Nephron (organoid): ENCODE results near the gene UBAC2.
"Not testable (repeated sequence)": the region's sequence is repeated elsewhere in the genome, so short reads cannot be mapped to it uniquely, and the experiment has no call there.

ENCODE experiments used
- H3K27ac Mint-ChIP-seq, 3 experiments: 2 replicates each; pipeline ENCODE4 v1.8.0; 2020; ENCODE audit warnings: mixed read lengths in 3 of 3, mild to moderate bottlenecking in 2 of 3, moderate library complexity in 1 of 3
- H3K27me3 Mint-ChIP-seq: 2 replicates; pipeline ENCODE4 v1.8.0; 2021; ENCODE audit warnings: low read depth, mild to moderate bottlenecking, moderate library complexity, mixed read lengths
- H3K36me3 Mint-ChIP-seq: 2 replicates; pipeline ENCODE4 v1.8.0; 2020; ENCODE audit warnings: low read depth, mixed read lengths
- H3K4me1 Mint-ChIP-seq: 2 replicates; pipeline ENCODE4 v1.8.0; 2020; ENCODE audit warnings: mixed read lengths
- H3K4me3 Mint-ChIP-seq, 3 experiments: 2 replicates each; pipeline ENCODE4 v1.8.0; 2020; ENCODE audit warnings: mild to moderate bottlenecking in 3 of 3, mixed read lengths in 3 of 3, moderate library complexity in 2 of 3
- H3K9me3 Mint-ChIP-seq: 2 replicates; pipeline ENCODE4 v1.8.0; 2020; ENCODE audit warnings: mixed read lengths
- TF ChIP-seq, protein P1 (sequence below), 3 experiments: fragments of 200-600 bp; sonication (generic); IDR thresholded peaks; one replicate each; pipeline ENCODE4 v1.5.0; 2021; ENCODE audit warnings: antibody characterized with exemption in 3 of 3; ENCODE audit not compliant: unreplicated experiment in 3 of 3

The UBAC2 gene

DNA sequence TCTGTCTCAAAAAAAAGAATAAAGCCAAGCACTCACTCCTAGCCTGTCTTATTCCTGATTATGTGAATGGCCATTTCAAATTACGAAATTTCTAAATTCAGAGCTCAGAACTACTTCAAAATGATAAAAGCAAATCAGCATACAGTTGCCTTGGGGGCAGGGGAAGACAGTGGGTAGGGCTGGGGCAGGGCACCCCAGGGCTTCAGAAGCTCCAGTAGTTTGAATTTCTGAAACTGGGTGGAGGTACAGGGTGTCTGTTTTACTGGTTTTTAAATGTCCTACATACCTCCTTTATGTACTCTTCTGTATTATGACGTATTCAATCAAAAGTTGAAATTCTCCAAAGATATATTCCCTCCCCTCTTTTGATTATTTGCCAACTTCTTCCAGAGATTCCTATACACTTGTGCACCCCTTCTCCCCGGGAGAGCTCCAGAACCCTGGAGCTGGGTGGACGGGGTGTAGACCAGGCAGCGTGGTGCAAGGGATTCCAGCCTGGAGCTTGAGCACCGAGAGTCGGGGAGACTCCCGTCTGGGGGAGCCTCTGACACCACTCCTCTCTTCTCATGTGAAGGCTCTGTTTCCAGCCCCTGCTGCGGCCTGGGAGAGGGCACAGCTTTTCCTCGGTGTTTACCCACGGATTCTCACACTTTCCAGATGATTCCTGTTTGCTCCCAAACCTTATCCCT, 191.3 kb downstream of the UBAC2 start:
- H3K4me3 Mint-ChIP-seq, result no peak overlapping the region
- no peak overlapping the region for H3K27ac Mint-ChIP-seq
- TF ChIP-seq, protein P1, sequence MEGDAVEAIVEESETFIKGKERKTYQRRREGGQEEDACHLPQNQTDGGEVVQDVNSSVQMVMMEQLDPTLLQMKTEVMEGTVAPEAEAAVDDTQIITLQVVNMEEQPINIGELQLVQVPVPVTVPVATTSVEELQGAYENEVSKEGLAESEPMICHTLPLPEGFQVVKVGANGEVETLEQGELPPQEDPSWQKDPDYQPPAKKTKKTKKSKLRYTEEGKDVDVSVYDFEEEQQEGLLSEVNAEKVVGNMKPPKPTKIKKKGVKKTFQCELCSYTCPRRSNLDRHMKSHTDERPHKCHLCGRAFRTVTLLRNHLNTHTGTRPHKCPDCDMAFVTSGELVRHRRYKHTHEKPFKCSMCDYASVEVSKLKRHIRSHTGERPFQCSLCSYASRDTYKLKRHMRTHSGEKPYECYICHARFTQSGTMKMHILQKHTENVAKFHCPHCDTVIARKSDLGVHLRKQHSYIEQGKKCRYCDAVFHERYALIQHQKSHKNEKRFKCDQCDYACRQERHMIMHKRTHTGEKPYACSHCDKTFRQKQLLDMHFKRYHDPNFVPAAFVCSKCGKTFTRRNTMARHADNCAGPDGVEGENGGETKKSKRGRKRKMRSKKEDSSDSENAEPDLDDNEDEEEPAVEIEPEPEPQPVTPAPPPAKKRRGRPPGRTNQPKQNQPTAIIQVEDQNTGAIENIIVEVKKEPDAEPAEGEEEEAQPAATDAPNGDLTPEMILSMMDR (IDR thresholded peaks at IDR 0.05; ENCODE audit: unreplicated experiment in 3 of 3), result no peak
- no peaks in the 10 kb centered on the region for H3K27me3 Mint-ChIP-seq
- no peaks in the 10 kb centered on the region for H3K9me3 Mint-ChIP-seq
- H3K4me1 Mint-ChIP-seq, result no peaks in the 10 kb centered on the region
- peaks cover 16% of the 10 kb centered on the region for H3K36me3 Mint-ChIP-seq

DNA sequence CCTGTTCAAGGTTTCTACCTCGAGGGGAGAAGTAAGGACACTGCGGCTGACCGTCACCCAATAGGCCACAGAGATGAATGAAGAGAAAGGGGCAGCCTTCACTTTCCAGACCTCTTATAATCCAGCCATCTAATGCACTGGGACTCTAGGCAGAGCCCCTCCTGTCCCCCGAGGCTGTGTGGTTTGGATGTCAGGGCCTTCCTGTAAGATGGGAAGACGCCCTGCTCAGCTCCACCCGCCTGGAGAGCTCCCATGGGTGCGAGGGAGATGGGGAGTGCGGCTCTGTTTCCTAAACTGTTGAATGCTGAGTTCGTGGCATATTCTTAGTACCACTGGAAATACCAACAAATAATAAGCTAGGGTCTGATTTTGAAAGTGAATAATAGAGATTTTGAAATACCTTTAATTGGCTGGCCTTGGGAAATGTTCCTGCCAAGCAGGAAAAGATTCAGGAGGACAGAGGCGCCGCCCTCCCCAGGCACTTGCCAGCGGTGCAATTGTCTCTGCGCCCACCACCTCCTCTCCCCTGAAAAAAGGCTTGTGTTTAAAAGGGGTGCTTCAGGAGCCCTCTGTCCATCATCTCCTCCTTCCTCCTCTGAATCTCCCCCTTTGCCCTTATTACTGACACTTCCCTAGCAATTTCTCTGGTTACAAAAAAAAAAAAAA, 191.9 kb downstream of the UBAC2 start:
- Mint-ChIP-seq H3K4me1 (no peaks in the 10 kb centered on the region), H3K4me3 (no peak overlapping the region), H3K27ac (no peak overlapping the region), H3K9me3 (no peaks in the 10 kb centered on the region), H3K27me3 (no peaks in the 10 kb centered on the region), H3K36me3 (peaks cover 9% of the 10 kb centered on the region)
- TF ChIP-seq, protein P1 (IDR thresholded peaks at IDR 0.05; ENCODE audit: unreplicated experiment in 3 of 3), result no peak

DNA sequence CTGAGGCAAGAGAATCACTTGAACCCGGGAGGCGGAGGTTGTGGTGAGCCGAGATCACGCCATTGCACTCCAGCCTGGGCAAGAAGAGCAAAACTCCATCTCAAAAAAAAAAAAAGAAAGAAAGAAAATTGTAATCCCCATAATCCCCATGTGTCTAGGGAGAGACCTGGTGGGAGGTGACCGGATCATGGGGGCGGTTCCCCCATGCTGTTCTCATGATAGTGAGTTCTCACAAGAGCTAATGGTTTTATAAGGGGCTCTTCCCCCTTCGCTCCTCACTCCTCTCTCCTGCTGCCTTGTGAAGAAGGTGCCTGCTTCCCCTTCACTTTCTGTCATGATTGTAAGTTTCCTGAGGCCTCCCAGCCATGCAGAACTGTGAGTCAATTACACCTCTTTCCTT, 192.7 kb downstream of the UBAC2 start:
- not testable (repeated sequence) for H3K36me3 Mint-ChIP-seq, H3K4me1 Mint-ChIP-seq, H3K27ac Mint-ChIP-seq, H3K27me3 Mint-ChIP-seq, H3K4me3 Mint-ChIP-seq, H3K9me3 Mint-ChIP-seq

DNA sequence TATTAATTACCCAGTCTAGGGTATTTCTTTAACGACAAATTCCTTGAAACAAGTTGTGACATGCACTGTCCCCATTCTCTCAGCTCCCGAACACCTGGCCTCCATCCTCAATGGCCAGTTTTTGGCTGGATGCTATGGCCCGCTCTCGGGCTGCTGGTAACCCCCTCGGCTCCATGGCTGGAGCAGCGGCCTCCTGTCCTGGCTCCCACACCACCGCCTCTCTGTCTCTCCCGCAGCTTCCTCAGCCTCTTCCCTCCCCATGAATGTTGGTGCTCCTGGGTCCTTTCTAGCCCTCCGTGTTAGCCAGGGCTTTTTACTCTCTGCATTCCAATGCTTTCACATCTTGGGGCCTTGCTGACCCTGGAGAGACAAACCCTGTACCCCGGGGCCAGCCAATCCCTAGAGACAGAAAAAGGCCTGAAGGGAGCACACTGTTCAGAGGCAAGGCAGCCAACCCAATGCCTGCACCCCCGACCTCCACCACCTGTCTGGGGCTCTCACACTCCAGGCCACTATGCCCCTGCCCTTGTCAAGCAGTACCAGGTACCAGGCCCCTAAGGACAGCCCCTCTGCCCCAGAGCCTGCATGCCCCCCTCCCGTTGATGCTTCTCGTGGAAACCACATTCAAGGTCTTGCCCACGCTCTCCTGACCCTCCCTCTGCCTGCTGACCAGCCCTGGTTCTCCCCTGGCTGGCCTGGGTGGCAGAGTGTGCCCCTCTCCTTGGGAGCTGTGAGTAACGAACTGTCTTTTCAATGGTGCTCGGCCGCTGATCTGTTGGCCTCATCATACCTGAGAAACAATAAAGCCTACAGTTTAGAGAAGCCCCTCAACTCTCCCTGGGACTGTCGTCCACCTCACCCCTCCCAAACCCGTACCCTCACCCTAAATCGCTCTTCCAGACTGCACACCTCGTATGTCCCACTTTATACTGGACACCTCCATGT, 193.4 kb downstream of the UBAC2 start:
- Mint-ChIP-seq H3K27me3 (no peaks in the 10 kb centered on the region), H3K9me3 (no peaks in the 10 kb centered on the region), H3K4me3 (no peak overlapping the region), H3K36me3 (no peaks in the 10 kb centered on the region), H3K4me1 (no peaks in the 10 kb centered on the region), H3K27ac (no peak overlapping the region)
- TF ChIP-seq, protein P1 (IDR thresholded peaks at IDR 0.05; ENCODE audit: unreplicated experiment in 3 of 3), result no peak

DNA sequence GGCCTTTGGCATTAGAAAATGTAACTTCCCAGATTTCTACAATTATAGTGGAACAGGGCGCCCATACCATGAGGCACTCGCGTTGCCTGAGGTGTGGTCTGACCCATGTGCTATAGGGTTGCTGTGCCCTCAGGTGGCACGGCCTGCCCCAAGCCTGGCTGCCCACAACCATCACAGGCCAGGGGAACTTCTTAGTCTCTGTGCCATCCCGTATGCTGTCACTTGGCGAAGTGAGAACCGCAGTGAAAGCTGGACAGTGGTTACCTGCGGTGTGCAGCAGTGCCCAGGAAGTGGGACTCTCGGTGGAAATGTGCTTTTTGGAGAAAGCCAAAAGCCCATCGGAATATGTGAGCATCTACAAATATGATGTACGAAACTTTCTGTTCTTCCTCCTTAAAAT, 194.8 kb downstream of the UBAC2 start:
- H3K4me3 Mint-ChIP-seq, result no peak overlapping the region
- H3K27me3 Mint-ChIP-seq, result peaks cover 4% of the 10 kb centered on the region
- no peaks in the 10 kb centered on the region for H3K4me1 Mint-ChIP-seq
- H3K9me3 Mint-ChIP-seq, result no peaks in the 10 kb centered on the region
- H3K36me3 Mint-ChIP-seq, result no peaks in the 10 kb centered on the region
- H3K27ac Mint-ChIP-seq, result no peak overlapping the region
- TF ChIP-seq, protein P1 (IDR thresholded peaks at IDR 0.05; ENCODE audit: unreplicated experiment in 3 of 3), result no peak

DNA sequence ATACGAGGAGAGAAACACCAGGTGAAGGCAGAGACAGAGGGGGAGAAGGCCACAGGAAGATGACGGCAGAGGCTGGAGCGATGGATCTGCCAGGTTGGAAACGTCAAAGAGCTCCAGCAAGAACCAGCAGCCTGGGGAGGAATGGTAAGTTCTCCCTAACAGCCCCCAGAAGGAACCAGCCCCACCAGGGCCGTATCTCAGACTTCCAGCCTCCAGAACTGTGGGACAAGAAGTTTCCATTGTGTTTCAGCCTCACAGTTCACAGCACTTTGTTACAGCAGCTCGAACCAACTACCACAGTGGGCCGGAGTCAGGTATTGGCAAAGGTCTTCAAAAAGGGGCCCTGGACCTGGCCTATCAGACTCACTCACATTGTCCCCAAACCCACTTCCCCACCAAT, 195.8 kb downstream of the UBAC2 start:
- H3K27ac Mint-ChIP-seq, result no peak overlapping the region
- H3K36me3 Mint-ChIP-seq, result no peaks in the 10 kb centered on the region
- H3K27me3 Mint-ChIP-seq, result peaks cover 4% of the 10 kb centered on the region
- TF ChIP-seq, protein P1 (IDR thresholded peaks at IDR 0.05; ENCODE audit: unreplicated experiment in 3 of 3), result no peak
- H3K4me1 Mint-ChIP-seq, result no peaks in the 10 kb centered on the region
- no peaks in the 10 kb centered on the region for H3K9me3 Mint-ChIP-seq
- no peak overlapping the region for H3K4me3 Mint-ChIP-seq
